ENCODE data around the gene DOCK1.

Gene DOCK1

DNA sequence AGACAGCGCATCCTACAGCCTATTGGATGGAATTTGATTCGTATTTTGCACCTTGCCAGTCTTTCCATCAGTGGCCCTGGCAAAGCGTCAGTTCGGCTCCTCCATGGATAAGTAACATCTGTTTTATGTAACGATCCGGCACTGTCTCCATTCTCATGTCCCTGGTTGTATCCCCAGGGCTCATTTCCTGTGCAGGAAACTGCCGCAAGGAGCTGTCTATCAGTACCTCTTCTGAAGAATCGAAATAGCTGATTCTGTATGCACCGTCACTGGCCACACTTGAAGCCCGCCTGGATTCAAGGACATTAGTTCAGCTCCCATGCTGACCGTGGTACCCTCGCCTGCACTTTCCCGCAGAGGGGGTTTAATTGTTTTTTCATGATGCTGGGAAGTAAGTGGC is 590.8 kb downstream of the DOCK1 start:
- TF ChIP-seq GATA2 (IDR thresholded peaks at IDR 0.05; ENCODE audit: low read depth, low read length) (no peak), GATA3 (IDR thresholded peaks at IDR 0.05; ENCODE audit: low read depth, low read length) (no peak)

DNA sequence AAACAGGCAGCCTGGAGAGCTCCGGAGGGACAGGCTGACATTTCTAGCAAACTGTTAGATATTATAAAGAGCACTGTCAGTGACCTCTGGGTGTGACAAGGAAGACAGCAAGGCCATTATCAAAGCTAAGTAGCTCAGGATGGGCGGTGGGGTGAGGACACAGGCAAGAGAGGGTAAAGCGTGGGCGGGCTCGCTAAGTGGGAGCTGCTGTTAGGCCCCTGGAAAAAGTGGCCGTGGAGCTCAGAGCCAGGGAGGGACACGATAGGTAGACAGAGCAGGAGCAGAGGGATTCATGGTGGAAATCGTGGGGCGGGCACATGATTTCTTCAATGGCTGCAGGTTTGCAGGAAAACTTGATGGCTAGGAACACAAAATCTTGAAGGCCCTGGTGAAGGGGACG is 592.5 kb downstream of the DOCK1 start:
- TF ChIP-seq GATA3 (IDR thresholded peaks at IDR 0.05; ENCODE audit: low read depth, low read length), result no peak
- TF ChIP-seq GATA2 (IDR thresholded peaks at IDR 0.05; ENCODE audit: low read depth, low read length), result no peak

DNA sequence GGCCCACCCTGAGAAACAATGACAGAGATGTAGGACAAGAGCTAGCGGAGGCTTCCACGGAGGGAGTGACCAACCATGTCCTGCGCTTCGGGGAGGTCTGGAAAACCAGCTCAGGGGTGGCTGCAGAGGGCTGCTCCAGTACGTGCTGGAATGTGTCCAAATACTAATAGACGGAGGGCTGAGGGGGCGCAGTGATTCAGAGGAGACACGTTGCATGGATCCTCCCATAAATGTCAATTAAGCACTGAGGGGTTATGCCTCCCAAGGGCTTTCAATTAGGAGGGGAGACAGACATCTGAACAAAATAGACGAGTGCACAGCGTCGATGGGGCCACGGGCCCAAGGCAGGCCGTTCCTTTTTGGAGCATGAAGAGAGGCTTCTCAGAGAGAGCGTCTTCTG is 592.9 kb downstream of the DOCK1 start:
- TF ChIP-seq GATA2 (IDR thresholded peaks at IDR 0.05; ENCODE audit: low read depth, low read length) (no peak), GATA3 (IDR thresholded peaks at IDR 0.05; ENCODE audit: low read depth, low read length) (no peak)

DNA sequence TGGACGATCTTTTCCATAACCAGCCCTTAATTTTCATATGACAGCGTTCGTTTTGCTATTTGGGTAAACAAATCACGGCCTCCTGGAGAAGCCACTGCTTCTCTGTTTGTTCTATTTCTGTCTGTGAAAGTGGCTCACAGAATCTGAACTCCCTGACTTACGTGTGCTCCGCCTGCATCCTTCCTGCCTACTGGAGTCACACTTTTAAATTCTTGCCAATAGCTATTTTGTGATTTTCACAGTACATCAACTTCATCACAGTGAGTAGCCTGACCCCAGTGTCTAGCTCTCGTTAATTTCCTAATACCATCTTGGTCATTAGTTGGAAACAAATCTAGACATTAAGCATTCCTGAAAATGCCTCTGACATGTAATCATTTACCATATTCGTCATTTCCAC is 594.9 kb downstream of the DOCK1 start:
- no peak for TF ChIP-seq GATA2 (IDR thresholded peaks at IDR 0.05; ENCODE audit: low read depth, low read length)
- no peak for TF ChIP-seq GATA3 (IDR thresholded peaks at IDR 0.05; ENCODE audit: low read depth, low read length)
